Skeletal muscle satellite cell (primary cell): ENCODE data around the gene LOXHD1.

Experiments
- H3K27me3 ChIP-seq: 2 replicates; pipeline ENCODE4 v1.7.0; 2013; ENCODE audit warnings: low read length; ENCODE audit not compliant: control insufficient read depth, insufficient read depth
- H3K36me3 ChIP-seq: 2 replicates; pipeline ENCODE4 v1.7.0; 2013; ENCODE audit warnings: mild to moderate bottlenecking, control low read depth, low read length; ENCODE audit not compliant: insufficient read depth
- H3K4me1 ChIP-seq: 2 replicates; pipeline ENCODE4 v1.7.0; 2013; ENCODE audit warnings: low read length; ENCODE audit not compliant: control insufficient read depth, insufficient read depth
- H3K4me2 ChIP-seq: 2 replicates; pipeline ENCODE4 v1.7.0; 2013; ENCODE audit warnings: mild to moderate bottlenecking, low read length
- H3K4me3 ChIP-seq: 2 replicates; pipeline ENCODE4 v1.7.0; 2013; ENCODE audit warnings: low read length
- H3K9ac ChIP-seq: 2 replicates; pipeline ENCODE4 v1.7.0; 2013; ENCODE audit warnings: mild to moderate bottlenecking, low read depth, low read length, moderate library complexity
- H3K9me3 ChIP-seq: replicated peaks from 2 replicates; pipeline ENCODE4 v1.7.0; 2013; ENCODE audit warnings: mild to moderate bottlenecking, control low read depth, low read length

Gene LOXHD1

DNA sequence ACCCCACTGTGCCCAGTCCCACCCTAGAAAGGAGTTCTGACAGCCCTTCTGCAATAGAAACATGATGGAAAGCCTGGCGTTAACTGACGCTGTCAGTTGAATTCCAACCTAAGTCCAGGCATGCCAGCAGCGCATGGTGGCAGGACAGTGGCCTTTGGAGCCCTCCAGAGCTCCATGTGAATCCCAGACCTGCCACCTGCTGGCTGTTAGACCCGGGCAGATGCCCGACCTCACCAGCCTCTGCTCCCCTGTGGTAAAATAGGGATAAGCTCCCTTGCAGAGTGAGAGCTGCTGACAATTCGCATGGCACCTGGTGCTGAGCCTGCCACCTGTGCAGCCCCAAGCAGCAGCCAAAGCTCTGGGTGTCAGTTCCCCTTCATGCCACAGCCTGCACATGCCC is 138.6 kb downstream of the LOXHD1 start:
- no peak overlapping the region for H3K4me2 ChIP-seq
- H3K9me3 ChIP-seq = no peaks in the 10 kb centered on the region
- H3K4me3 ChIP-seq = no peak overlapping the region
- no peaks in the 10 kb centered on the region for H3K36me3 ChIP-seq
- H3K4me1 ChIP-seq = no peaks in the 10 kb centered on the region
- H3K9ac ChIP-seq = no peak overlapping the region
- peaks cover 4% of the 10 kb centered on the region for H3K27me3 ChIP-seq

DNA sequence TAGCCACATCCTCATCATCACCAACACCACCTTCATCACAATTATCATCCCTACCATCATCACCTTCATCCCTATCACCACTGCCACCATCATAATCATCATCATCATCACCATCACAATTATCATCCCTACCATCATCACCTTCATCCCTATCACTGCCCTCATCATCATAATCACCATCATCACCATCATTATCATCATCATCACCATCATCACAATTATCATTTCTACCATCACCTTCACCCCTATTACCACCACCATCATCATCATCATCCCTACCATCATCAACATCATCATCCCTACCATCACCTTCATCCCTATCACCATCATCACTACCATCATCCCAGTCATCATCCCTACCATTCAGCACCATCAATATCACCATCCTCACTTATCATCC is 140.5 kb downstream of the LOXHD1 start:
- Histone ChIP-seq H3K27me3 (peaks cover 4% of the 10 kb centered on the region), H3K4me1 (no peaks in the 10 kb centered on the region), H3K9ac (no peak overlapping the region), H3K4me2 (no peak overlapping the region), H3K4me3 (no peak overlapping the region), H3K9me3 (no peaks in the 10 kb centered on the region), H3K36me3 (no peaks in the 10 kb centered on the region)

DNA sequence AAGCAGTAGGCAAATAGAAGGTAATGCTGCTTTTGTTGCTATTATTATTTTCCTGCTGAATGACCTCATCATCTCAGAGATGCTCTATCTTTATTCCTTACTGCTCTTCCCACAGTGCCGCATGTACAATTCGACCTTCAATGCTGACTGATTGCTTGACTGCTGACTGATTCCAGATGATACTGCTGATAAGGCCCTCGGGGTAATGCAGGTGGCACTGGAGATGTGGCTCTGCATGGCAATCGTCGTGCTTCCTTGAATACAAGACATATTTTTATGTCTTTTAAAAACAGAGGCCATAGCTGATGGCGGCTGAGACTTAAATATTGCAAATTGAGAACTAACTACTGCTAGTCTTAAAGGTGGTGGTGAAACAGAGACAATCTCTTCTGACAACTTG is 146.6 kb downstream of the LOXHD1 start:
- Histone ChIP-seq H3K4me1 (no peaks in the 10 kb centered on the region), H3K36me3 (no peaks in the 10 kb centered on the region), H3K4me3 (no peak overlapping the region), H3K9me3 (no peaks in the 10 kb centered on the region), H3K27me3 (no peaks in the 10 kb centered on the region), H3K4me2 (no peak overlapping the region), H3K9ac (no peak overlapping the region)

DNA sequence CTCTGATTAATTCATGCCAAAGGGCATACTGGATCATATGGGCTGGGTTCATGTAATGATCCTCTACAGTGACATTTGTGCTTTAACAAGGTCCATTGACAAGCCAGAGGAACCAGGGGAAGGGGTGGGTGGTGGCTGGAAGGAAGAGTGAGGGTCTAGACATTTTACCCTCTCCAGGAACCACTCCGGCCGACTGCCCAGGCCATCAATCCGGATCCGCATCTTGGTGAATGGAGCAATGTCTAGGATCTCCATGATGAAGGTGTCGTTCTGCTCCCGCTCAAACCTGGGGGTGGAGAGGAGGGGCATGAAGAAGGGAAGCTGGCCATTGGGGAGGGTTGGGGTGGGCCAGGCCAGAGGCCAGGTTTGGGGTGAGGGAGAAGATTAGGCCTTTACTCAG is 147.5 kb downstream of the LOXHD1 start:
- Histone ChIP-seq H3K4me3 (no peak overlapping the region), H3K9ac (no peak overlapping the region), H3K4me2 (no peak overlapping the region), H3K4me1 (no peaks in the 10 kb centered on the region), H3K36me3 (no peaks in the 10 kb centered on the region), H3K9me3 (no peaks in the 10 kb centered on the region), H3K27me3 (no peaks in the 10 kb centered on the region)

DNA sequence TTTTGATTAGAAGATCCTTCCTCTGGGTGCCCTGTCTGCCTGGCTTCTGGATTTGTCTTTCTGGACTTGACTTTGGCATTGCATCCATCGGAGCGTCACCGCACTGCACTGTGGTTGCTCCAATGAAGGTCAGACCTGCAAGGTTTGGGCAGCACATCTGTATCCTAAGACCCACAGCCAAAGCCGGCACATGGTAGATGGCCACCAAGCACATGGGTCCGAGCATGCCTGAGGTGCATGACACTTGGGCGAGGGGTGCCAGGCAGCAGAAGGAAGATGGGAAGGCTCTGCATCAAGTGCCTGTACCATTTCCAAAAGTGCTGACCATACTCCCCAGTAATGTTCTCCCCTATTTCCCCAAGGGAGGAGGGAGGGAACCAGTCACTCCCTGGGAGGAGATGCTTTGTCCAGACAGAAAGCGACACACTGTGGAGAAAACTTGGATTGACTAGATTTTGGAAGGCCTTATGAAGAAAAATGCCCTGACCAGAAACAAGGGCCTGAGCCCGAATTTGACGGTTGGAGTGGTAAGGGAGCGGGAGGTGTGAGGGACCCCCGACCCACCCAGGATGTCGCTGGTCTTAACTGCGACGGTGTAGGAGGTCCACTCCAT is 149.9 kb downstream of the LOXHD1 start:
- Histone ChIP-seq H3K4me3 (no peak overlapping the region), H3K27me3 (no peaks in the 10 kb centered on the region), H3K9me3 (no peaks in the 10 kb centered on the region), H3K4me1 (no peaks in the 10 kb centered on the region), H3K9ac (no peak overlapping the region), H3K4me2 (no peak overlapping the region), H3K36me3 (no peaks in the 10 kb centered on the region)

DNA sequence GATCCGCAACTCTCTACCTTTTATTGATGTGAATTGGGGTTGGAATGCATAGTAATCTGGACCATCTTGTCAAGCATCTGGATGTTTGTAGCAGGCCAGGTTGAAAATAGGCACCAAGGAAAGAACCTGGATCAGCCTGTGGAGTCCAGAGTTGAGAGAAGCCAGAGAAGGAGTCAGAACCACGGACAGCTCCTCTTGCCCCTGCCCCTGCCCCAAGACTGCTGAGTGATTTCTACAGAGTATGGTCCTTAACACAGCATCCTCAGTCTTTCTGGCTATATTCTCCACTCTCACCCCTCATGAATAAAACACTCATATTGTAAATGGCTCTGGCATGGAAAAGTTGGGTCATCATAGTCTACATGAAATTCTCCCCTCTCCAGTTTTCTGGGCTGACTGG is 154.6 kb downstream of the LOXHD1 start:
- Histone ChIP-seq H3K9me3 (no peaks in the 10 kb centered on the region), H3K27me3 (peaks cover 3% of the 10 kb centered on the region), H3K9ac (no peak overlapping the region), H3K4me2 (no peak overlapping the region), H3K4me3 (no peak overlapping the region), H3K4me1 (no peaks in the 10 kb centered on the region), H3K36me3 (no peaks in the 10 kb centered on the region)

DNA sequence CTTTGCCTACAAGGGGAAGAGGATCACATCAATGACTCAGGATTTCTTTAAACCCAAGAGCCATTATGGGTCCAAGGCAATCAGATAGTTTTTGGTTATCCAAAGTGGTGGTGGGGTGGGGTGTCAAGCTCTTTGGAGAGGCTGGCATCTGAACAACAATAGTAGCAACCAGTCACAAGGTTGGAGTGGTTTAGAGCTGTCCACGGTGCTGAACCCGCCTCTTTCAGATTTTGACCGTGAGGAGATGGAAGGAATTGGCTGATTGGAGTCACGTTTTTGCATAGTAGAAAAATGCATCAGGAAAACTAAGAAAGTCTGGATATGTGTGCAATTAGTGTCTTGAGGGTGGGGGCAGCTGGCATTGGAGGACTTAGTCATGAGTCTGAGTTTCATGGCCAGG is 159.9 kb downstream of the LOXHD1 start:
- no peak overlapping the region for H3K4me3 ChIP-seq
- no peaks in the 10 kb centered on the region for H3K36me3 ChIP-seq
- no peak overlapping the region for H3K9ac ChIP-seq
- peaks cover 3% of the 10 kb centered on the region for H3K27me3 ChIP-seq
- no peak overlapping the region for H3K4me2 ChIP-seq
- no peaks in the 10 kb centered on the region for H3K4me1 ChIP-seq
- no peaks in the 10 kb centered on the region for H3K9me3 ChIP-seq

DNA sequence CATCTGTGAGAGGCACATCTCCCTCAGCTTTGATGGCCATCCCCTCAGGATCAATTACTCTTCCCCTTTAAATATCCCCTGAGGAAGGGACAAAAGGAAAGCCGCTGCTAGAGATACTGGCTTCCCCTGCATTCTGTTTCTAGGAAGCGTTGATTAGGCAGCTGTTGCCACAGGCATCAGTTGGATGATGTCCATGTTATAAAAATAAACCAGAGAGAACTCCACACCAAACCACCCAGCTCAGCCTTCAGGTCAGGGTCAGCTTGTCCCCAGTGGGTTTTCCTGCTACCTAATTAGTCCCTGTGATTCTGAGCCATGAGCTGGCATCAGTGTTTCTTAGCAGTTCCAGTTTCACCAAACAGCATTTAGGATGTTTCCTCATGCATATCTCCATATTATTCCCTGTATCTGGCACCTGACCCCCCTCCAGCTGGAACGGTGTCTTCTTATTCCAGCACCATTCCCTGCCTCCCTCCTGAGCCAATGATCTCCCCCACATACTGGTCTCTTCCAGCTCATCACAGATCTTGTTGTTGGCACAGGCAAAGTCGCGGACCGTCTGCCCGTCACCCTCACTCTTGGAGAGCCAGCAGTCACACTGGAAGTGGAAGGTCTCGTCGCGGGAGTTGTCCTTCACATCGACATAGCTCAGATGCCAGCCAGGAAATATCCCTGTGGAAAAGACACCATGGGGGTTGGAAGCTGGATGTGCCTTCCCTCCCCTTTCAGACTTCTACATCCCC is 168.4 kb downstream of the LOXHD1 start:
- Histone ChIP-seq H3K36me3 (no peaks in the 10 kb centered on the region), H3K4me1 (no peaks in the 10 kb centered on the region), H3K4me3 (no peak overlapping the region), H3K27me3 (peaks cover 9% of the 10 kb centered on the region), H3K9ac (no peak overlapping the region), H3K4me2 (no peak overlapping the region), H3K9me3 (no peaks in the 10 kb centered on the region)

DNA sequence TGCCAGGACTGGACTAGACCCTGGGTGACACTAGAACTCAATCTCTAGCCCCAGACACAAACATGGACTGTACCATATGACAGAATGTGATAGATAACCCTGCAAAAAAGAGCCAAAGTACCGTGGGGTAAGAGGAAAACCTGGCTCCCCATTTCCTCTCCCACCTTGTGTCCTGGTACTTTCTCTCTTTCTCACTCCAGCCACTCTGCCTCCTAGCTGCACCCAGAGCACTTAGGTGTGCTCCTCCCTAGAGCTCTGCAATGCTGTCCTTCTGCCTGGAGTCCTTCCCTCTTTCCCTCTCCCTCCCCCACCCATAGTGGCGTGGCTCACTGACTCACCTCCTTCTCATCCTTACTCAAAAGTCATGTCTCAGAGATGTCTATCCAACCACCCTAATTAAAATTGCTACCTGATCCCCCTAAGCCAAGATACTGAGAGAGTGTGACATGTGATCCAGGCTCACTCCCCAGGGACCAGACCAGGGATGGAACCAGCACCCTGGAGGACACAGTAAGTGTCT is 171.3 kb downstream of the LOXHD1 start:
- Histone ChIP-seq H3K9ac (no peak overlapping the region), H3K9me3 (no peaks in the 10 kb centered on the region), H3K4me3 (no peak overlapping the region), H3K4me2 (no peak overlapping the region), H3K36me3 (no peaks in the 10 kb centered on the region), H3K4me1 (no peaks in the 10 kb centered on the region), H3K27me3 (peaks cover 9% of the 10 kb centered on the region)

DNA sequence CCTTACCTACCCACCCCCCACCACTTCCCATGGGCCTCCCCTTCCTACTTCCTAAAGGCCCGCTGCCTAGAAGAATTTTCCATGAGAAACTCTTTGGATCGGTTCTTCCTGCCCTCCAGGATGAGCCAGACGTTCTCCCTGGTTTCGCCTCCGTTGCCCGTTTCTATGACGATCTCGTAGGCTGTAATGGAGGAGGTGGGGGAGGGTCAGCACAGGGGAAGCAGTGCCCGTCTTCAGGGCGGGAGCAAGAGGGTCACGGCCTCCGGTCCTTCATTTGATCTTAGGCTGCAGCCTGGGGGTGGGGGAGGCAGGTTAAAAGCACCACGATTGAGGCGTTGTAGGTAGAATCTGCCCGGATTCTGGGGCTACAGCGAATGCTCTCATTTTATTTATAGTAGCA is 172.0 kb downstream of the LOXHD1 start:
- no peak overlapping the region for H3K4me3 ChIP-seq
- H3K4me2 ChIP-seq = no peak overlapping the region
- H3K9ac ChIP-seq = no peak overlapping the region
- H3K9me3 ChIP-seq = no peaks in the 10 kb centered on the region
- H3K4me1 ChIP-seq = no peaks in the 10 kb centered on the region
- no peaks in the 10 kb centered on the region for H3K36me3 ChIP-seq
- peaks cover 9% of the 10 kb centered on the region for H3K27me3 ChIP-seq

DNA sequence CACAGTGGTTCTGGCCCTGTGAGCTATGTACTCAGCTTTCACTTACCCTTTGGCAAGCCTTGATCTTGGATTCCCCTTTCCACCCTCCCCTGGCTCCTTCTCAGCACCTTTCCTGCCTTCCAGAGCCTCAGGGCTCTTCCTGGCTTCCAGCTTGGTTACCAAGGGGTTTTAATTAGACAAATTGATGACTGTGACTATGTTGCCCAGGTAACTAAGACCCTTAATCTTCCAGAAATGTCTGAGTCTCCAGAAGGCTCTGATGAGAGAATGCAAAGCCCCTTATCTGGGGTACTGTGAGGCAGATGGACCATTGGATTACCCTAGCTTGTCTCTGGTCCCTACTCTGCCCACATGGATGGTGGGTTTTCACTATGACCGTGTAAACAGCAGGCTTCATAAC is 174.2 kb downstream of the LOXHD1 start:
- Histone ChIP-seq H3K4me1 (no peaks in the 10 kb centered on the region), H3K9ac (no peak overlapping the region), H3K4me2 (no peak overlapping the region)

DNA sequence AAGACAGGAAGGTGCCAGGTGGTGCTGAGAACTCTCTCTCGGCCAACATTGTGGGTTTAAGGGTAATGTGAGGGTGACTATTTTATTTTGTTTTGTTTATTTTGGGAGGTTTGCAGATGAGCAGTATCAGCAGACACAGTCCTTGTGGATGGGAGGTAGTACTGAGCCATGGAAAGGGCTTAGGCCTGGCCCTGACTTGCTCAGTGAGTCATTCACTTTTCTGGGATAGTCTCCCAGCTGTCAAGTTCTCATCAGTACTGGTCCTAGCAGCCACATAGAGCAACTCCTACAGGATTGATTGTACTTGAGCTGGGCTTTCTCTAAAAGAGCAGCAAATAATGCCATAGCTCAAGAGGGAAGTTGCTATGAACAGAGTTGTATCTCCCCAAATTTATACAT is 175.2 kb downstream of the LOXHD1 start:
- H3K36me3 ChIP-seq = no peaks in the 10 kb centered on the region

More for the DNA sequence above, 174.2 kb downstream of the LOXHD1 start:
- H3K27me3 ChIP-seq = peaks cover 3% of the 10 kb centered on the region
- no peaks in the 10 kb centered on the region for H3K9me3 ChIP-seq
- H3K36me3 ChIP-seq = no peaks in the 10 kb centered on the region
- H3K4me3 ChIP-seq = no peak overlapping the region

More for the DNA sequence above, 175.2 kb downstream of the LOXHD1 start:
- no peak overlapping the region for H3K4me3 ChIP-seq
- H3K4me1 ChIP-seq = no peaks in the 10 kb centered on the region
- H3K9ac ChIP-seq = no peak overlapping the region
- no peak overlapping the region for H3K4me2 ChIP-seq
- peaks cover 3% of the 10 kb centered on the region for H3K27me3 ChIP-seq
- H3K9me3 ChIP-seq = no peaks in the 10 kb centered on the region
